Gastroesophageal sphincter (tissue), 4 donors: ENCODE results near the gene SRPK1. TPM values are rescaled to one million over a fixed set of nuclear protein-coding genes. Genes with fewer than 3 reads are reported as not detected.

ENCODE experiments used
- ATAC-seq: fragments of 150-250 bp; one replicate; pipeline ENCODE4 v1.9.1; 2016; ENCODE audit warnings: mild to moderate bottlenecking, moderate library complexity
- H3K27ac ChIP-seq, 4 donors: fragments of 200-600 bp; sonication (generic) in 3 of 4; 1 replicate in 3 of 4; 2 replicates in 1 of 4; pipeline ENCODE4 v1.5.1; 2016 to 2019
- H3K27me3 ChIP-seq: fragments of 200-600 bp; sonication (generic); one replicate; pipeline ENCODE4 v1.5.1; 2019
- H3K36me3 ChIP-seq, 2 donors: fragments of 200-600 bp; sonication (generic); one replicate each; pipeline ENCODE4 v1.5.1; 2019; ENCODE audit warnings: control low read depth in 1 of 2
- H3K4me1 ChIP-seq, 3 donors: fragments of 200-600 bp; sonication (generic); 1 replicate in 2 of 3; 2 replicates in 1 of 3; pipeline ENCODE4 v1.5.1; 2016 to 2019; ENCODE audit warnings: control low read depth in 2 of 3
- H3K4me3 ChIP-seq, 2 donors: fragments of 200-600 bp; sonication (generic); one replicate each; pipeline ENCODE4 v1.5.1; 2019; ENCODE audit warnings: mild to moderate bottlenecking in 1 of 2, moderate library complexity in 1 of 2
- H3K9me3 ChIP-seq, 3 donors: fragments of 200-600 bp; sonication (generic); one replicate each; pipeline ENCODE4 v1.5.1; 2017 to 2019; ENCODE audit warnings: control low read depth in 2 of 3
- CTCF ChIP-seq, 4 experiments: fragments of 200-600 bp in 2 of 4; fragments of 450-650 bp in 2 of 4; sonication (generic) in 1 of 4; IDR thresholded peaks; one replicate each; pipeline ENCODE4 v1.5.1; 2017 to 2019; ENCODE audit warnings: antibody characterized with exemption in 4 of 4, mild to moderate bottlenecking in 2 of 4, moderate library complexity in 2 of 4
- EP300 ChIP-seq: sonication (generic); formaldehyde crosslinking; IDR thresholded peaks from one replicate; pipeline ENCODE4 v1.6.1; 2017; ENCODE audit warnings: antibody characterized with exemption, mild to moderate bottlenecking
- POLR2A ChIP-seq, 2 donors: fragments of 450-650 bp; IDR thresholded peaks; one replicate each; pipeline ENCODE4 v1.6.1; 2017; ENCODE audit warnings: antibody characterized with exemption in 2 of 2, mild to moderate bottlenecking in 2 of 2, moderate library complexity in 1 of 2
- POLR2AphosphoS5 ChIP-seq: sonication (generic); formaldehyde crosslinking; IDR thresholded peaks from one replicate; pipeline ENCODE4 v1.6.1; 2017; ENCODE audit warnings: antibody characterized with exemption
- WGBS, 2 donors: methylation state at CpG; one replicate each; pipeline ENCODE4 v1.1.5; 2018; ENCODE audit warnings: low coverage in 1 of 2; 5-methylcytosine and 5-hydroxymethylcytosine counted together
- total RNA-seq, 4 donors: library from RNA; depleted of rRNA; stranded (reverse); fragments of >200 nt; gene quantifications; one replicate each; pipeline ENCODE4 v1.1.0, GENCODE V29; 2016

SRPK1 gene
- total RNA-seq, 4 donors from 2014 or later: 32.2 to 45.0 (median 37.4) TPM

- Histone ChIP-seq H3K9me3 (no peaks in the 10 kb centered on the region), H3K27ac (no peak overlapping the region), H3K4me3 (no peak overlapping the region), H3K27me3 (peaks cover 60% of the 10 kb centered on the region), H3K36me3 (no peaks in the 10 kb centered on the region), H3K4me1 (no peaks in the 10 kb centered on the region)
- WGBS, 2 donors: 55 to 58% methylated on average over 9 to 11 of the region's 14 CpGs
- TF ChIP-seq POLR2AphosphoS5 (no peak), CTCF (IDR thresholded peaks at IDR 0.05) (no peak), EP300 (no peak), POLR2A (IDR thresholded peaks at IDR 0.05) (no peak)
- no peak for ATAC-seq
Observed at GRCh38 chr6:35810971-35811698, 109.8 kb downstream of the SRPK1 start.

GRCh38 chr6:35809809-35810208 is 111.1 kb downstream of the SRPK1 start:
- Histone ChIP-seq H3K27me3 (peaks cover 66% of the 10 kb centered on the region), H3K36me3 (no peaks in the 10 kb centered on the region), H3K4me1 (peaks cover 0 to 6% (median 0%) of the 10 kb centered on the region in 3 donors), H3K9me3 (no peaks in the 10 kb centered on the region), H3K4me3 (no peak overlapping the region), H3K27ac (no peak overlapping the region)
- ATAC-seq: no peak
- 71 to 85% methylated on average over 4 to 5 of the region's 5 CpGs for WGBS, 2 donors
- TF ChIP-seq CTCF (IDR thresholded peaks at IDR 0.05) (no peak), POLR2A (IDR thresholded peaks at IDR 0.05) (no peak), EP300 (no peak), POLR2AphosphoS5 (no peak)

- peaks cover 65% of the 10 kb centered on the region for H3K27me3 ChIP-seq
- no peak for ATAC-seq
- no peaks in the 10 kb centered on the region for H3K36me3 ChIP-seq
- WGBS, 2 donors: 14 to 32% methylated on average over 3 of the region's 3 CpGs
- H3K27ac ChIP-seq: no peak overlapping the region
- no peaks in the 10 kb centered on the region for H3K9me3 ChIP-seq
- H3K4me3 ChIP-seq: no peak overlapping the region
- H3K4me1 ChIP-seq: peaks cover 0 to 7% (median 0%) of the 10 kb centered on the region in 3 donors
- TF ChIP-seq POLR2AphosphoS5: no peak
- no peak for TF ChIP-seq CTCF (IDR thresholded peaks at IDR 0.05)
- TF ChIP-seq EP300: no peak
- TF ChIP-seq POLR2A (IDR thresholded peaks at IDR 0.05): no peak
Observed at GRCh38 chr6:35808688-35809087, 112.2 kb downstream of the SRPK1 start.

GRCh38 chr6:35804996-35805736 is 115.7 kb downstream of the SRPK1 start, which contains the start of gene LHFPL5:
Gene LHFPL5, plus strand, starts transcription at chr6:35805352. Its CDS starts 319 bp downstream, at chr6:35805671.
- peak within 1 kb of the TSS in 1 of 2 donors; percentile 8 for H3K4me3 ChIP-seq

More at GRCh38 chr6:35804996-35805736, 115.7 kb downstream of the SRPK1 start, which contains the start of gene LHFPL5:
- H3K4me1 ChIP-seq: peaks cover 0 to 7% (median 0%) of the 10 kb centered on the region in 3 donors
- H3K27me3 ChIP-seq: peaks cover 59% of the 10 kb centered on the region
- H3K27ac ChIP-seq: no peak within 1 kb of the TSS
- 0 to 6% methylated on average over 3 to 6 of the region's 40 CpGs for WGBS, 2 donors
- TF ChIP-seq POLR2AphosphoS5 (no peak), POLR2A (IDR thresholded peaks at IDR 0.05) (no peak), CTCF (IDR thresholded peaks at IDR 0.05) (no peak), EP300 (no peak)
- peak; percentile 60 for ATAC-seq
- H3K36me3 ChIP-seq: no peaks in the 10 kb centered on the region
- H3K9me3 ChIP-seq: no peaks in the 10 kb centered on the region
